Vagina (tissue), 2 donors: Measurements from ENCODE around the gene LYSET. TPM values are rescaled to one million over a fixed set of nuclear protein-coding genes. Genes with fewer than 3 reads are reported as not detected.
"Not testable (repeated sequence)": the region's sequence is repeated elsewhere in the genome, so short reads cannot be mapped to it uniquely, and the experiment has no call there.

Source experiments
- DNase-seq, 2 donors: peaks; one replicate each; pipeline ENCODE4 v3.0.0-alpha.2; 2017; ENCODE audit errors: extremely low spot score in 2 of 2
- H3K27ac ChIP-seq: fragments of 200-600 bp; sonication (generic); one replicate; pipeline ENCODE4 v1.5.1; 2019
- H3K27me3 ChIP-seq: fragments of 200-600 bp; sonication (generic); one replicate; pipeline ENCODE4 v1.5.1; 2019
- H3K36me3 ChIP-seq, 2 donors: fragments of 200-600 bp; sonication (generic); one replicate each; pipeline ENCODE4 v1.5.1; 2017 to 2019
- H3K4me1 ChIP-seq: fragments of 200-600 bp; sonication (generic); one replicate; pipeline ENCODE4 v1.5.1; 2019
- H3K4me3 ChIP-seq, 2 donors: fragments of 200-600 bp; sonication (generic); 1 replicate in 1 of 2; 2 replicates in 1 of 2; pipeline ENCODE4 v1.5.1; 2016 to 2019
- H3K9me3 ChIP-seq: fragments of 200-600 bp; sonication (generic); one replicate; pipeline ENCODE4 v1.5.1; 2019
- POLR2A ChIP-seq, 2 donors: fragments of 450-650 bp; IDR thresholded peaks; one replicate each; pipeline ENCODE4 v1.6.1; 2017; ENCODE audit warnings: antibody characterized with exemption in 2 of 2, mild to moderate bottlenecking in 2 of 2, moderate library complexity in 2 of 2
- POLR2AphosphoS5 ChIP-seq, 2 donors: sonication (generic); formaldehyde crosslinking; IDR thresholded peaks; one replicate each; pipeline ENCODE4 v1.9.0; 2017; ENCODE audit warnings: antibody characterized with exemption in 2 of 2, mild to moderate bottlenecking in 2 of 2, low read depth in 1 of 2; ENCODE audit not compliant: insufficient read depth in 1 of 2
- intact Hi-C: fragments of 100-400 bp; cut with DNase I; formaldehyde crosslinking; loops from one replicate; pipeline ENCODE4 v1.15.1; 2023
- total RNA-seq: library from RNA; depleted of rRNA; stranded (reverse); fragments of >200 nt; gene quantifications from one replicate; pipeline ENCODE4 v1.2.3, GENCODE V29; 2016
- TF ChIP-seq, protein P1 (sequence below), 3 experiments: fragments of 450-650 bp in 2 of 3; fragments of 200-600 bp in 1 of 3; sonication (generic) in 1 of 3; IDR thresholded peaks; one replicate each; pipeline ENCODE4 v1.5.1; 2017 to 2019; ENCODE audit warnings: antibody characterized with exemption in 3 of 3, mild to moderate bottlenecking in 2 of 3, moderate library complexity in 2 of 3

LYSET gene
- total RNA-seq, 1 donor from 2014 or later, result 6.4 TPM

DNA sequence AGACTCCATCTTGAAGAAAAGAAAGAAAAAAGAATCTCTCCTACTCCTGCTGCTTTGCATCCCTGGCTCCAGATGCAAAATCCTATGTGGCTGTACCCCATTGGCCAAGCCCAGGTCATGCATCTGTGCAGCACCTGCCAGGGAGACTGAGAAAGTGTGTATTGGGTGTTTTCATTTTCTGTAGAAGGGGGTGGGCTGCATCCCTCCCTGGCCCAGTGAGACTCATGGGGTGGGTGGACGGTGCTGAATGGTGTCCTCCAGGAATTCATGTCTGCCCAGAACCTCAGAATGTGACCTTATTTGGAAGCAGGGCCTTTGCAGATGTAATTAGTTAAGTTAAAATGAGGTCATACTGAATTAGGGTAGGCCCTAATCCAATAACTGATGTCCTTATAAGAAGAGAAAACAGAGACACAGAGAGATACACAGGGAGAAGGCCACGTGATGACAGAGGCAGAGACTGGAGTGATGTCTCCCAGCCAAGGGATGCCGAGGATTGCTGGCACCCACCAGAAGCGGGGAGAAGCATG is 23.6 kb upstream of the LYSET start:
- DNase-seq, result no peak
- TF ChIP-seq POLR2A (IDR thresholded peaks at IDR 0.05) (no peak), POLR2AphosphoS5 (IDR thresholded peaks at IDR 0.05; ENCODE audit: insufficient read depth in 1 of 2, low read depth in 1 of 2) (no peak)
- TF ChIP-seq, protein P1, sequence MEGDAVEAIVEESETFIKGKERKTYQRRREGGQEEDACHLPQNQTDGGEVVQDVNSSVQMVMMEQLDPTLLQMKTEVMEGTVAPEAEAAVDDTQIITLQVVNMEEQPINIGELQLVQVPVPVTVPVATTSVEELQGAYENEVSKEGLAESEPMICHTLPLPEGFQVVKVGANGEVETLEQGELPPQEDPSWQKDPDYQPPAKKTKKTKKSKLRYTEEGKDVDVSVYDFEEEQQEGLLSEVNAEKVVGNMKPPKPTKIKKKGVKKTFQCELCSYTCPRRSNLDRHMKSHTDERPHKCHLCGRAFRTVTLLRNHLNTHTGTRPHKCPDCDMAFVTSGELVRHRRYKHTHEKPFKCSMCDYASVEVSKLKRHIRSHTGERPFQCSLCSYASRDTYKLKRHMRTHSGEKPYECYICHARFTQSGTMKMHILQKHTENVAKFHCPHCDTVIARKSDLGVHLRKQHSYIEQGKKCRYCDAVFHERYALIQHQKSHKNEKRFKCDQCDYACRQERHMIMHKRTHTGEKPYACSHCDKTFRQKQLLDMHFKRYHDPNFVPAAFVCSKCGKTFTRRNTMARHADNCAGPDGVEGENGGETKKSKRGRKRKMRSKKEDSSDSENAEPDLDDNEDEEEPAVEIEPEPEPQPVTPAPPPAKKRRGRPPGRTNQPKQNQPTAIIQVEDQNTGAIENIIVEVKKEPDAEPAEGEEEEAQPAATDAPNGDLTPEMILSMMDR (IDR thresholded peaks at IDR 0.05), result no peak
- Histone ChIP-seq H3K4me1 (no peaks in the 10 kb centered on the region), H3K36me3 (no peaks in the 10 kb centered on the region), H3K9me3 (no peaks in the 10 kb centered on the region), H3K27ac (no peak overlapping the region), H3K4me3 (no peak overlapping the region), H3K27me3 (no peaks in the 10 kb centered on the region)
- intact Hi-C loops, result no loop called here

DNA sequence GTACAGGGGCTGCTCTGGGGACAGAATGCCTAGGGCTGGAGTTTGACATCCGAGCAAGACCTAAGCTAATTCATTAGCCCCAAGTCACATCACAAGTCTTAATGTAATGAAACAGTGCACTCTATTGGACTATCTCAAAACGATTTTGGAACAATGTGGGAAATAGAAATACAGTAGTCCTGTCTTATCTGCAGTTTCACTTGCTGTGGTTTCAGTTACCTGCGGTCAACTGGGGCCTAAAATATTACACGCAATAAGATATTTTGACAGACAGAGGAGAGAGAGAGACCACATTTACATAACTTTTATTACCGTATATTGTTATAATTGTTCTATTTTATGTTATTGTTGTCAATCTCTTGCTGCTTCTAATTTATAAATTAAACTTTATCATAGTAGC is 21.6 kb upstream of the LYSET start:
- H3K4me3 ChIP-seq, result no peak overlapping the region
- H3K9me3 ChIP-seq, result no peaks in the 10 kb centered on the region
- no peaks in the 10 kb centered on the region for H3K4me1 ChIP-seq
- no peak for DNase-seq
- H3K27me3 ChIP-seq, result no peaks in the 10 kb centered on the region
- TF ChIP-seq POLR2A (IDR thresholded peaks at IDR 0.05) (no peak), POLR2AphosphoS5 (IDR thresholded peaks at IDR 0.05; ENCODE audit: insufficient read depth in 1 of 2, low read depth in 1 of 2) (no peak)
- TF ChIP-seq, protein P1 (IDR thresholded peaks at IDR 0.05), result no peak
- H3K36me3 ChIP-seq, result no peaks in the 10 kb centered on the region
- no peak overlapping the region for H3K27ac ChIP-seq
- intact Hi-C loops, result no loop called here

DNA sequence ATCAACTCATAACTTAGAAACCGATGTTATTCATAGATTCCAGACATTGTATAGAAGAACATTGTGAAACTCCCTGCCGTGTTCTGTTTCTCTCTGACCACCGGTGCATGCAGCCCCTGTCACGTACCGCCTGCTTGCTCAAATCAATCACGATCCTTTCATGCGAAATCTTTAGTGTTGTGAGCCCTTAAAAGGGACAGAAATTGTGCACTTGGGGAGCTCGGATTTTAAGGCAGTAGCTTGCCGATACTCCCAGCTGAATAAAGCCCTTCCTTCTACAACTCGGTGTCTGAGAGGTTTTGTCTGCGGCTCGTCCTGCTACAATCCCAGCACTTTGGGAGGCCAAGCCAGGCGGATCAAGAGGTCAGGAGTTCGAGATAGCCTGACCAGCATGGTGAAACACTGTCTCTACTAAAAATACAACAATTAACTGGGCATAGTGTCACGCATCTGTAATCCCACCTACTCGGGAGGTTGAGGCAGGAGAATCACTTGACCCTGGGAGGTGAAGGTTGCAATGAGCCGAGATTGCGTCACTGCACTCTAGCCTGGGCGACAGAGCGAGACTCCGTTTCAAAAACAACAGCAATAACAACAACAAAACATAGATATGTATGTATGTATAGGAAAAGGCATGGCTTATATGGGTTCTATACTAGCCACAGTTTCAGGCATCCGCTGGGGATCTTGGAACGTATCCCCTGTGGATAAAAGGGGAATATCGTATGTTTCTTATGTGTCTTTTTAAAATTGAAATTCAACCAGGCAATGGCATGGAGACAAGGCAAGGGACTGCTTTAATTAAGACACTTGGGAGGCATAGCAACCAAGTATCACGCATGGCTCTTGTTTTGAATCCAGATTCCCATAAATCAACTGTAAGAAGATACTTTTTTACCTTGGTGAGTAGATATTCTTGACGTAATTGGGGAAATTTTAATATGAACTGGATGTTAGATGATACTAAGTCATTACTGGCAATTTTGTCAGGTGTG is 19.5 kb upstream of the LYSET start:
- H3K4me3 ChIP-seq, intact Hi-C loops, DNase-seq, H3K36me3 ChIP-seq, H3K4me1 ChIP-seq, H3K27me3 ChIP-seq, H3K27ac ChIP-seq, H3K9me3 ChIP-seq: not testable (repeated sequence)

DNA sequence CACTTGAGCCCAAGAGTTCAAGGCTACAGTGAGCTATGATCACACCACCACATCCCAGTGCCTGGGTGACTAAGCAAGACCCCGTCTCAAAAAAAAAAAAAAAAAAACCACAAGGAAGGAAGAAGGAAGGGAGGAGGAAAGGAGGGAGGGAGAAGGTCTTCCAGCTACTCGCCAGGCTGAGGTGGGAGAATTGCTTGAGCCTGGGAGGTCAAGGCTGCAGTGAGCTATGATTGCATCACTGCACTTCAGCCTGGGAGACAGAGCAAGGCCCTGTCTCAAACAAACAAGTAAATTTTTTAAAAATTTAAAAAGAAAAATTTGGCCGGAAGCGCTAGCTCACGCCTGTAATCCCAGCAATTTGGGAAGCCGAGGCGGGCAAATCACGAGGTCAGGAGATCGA is 16.5 kb upstream of the LYSET start:
- intact Hi-C loops, H3K36me3 ChIP-seq, H3K4me3 ChIP-seq, H3K27me3 ChIP-seq, DNase-seq, H3K4me1 ChIP-seq, H3K27ac ChIP-seq, H3K9me3 ChIP-seq: not testable (repeated sequence)

DNA sequence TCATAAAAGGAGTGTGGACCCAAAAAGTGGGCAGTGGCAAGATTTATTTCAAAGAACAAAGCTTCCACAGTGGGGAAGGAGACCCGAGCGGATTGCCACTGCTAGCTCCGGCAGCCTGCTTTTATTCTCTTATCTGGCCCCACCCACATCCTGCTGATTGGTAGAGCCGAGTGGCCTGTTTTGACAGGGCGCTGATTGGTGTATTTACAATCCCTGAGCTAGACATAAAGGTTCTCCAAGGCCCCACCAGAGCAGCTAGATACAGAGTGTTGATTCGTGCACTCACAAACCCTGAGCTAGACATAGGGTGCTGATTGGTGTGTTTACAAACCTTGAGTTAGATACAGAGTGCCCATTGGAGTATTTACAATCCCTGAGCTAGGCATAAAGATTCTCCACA is 15.5 kb upstream of the LYSET start:
- H3K9me3 ChIP-seq, intact Hi-C loops, H3K27me3 ChIP-seq, DNase-seq, H3K4me1 ChIP-seq, H3K36me3 ChIP-seq, H3K4me3 ChIP-seq, H3K27ac ChIP-seq: not testable (repeated sequence)

DNA sequence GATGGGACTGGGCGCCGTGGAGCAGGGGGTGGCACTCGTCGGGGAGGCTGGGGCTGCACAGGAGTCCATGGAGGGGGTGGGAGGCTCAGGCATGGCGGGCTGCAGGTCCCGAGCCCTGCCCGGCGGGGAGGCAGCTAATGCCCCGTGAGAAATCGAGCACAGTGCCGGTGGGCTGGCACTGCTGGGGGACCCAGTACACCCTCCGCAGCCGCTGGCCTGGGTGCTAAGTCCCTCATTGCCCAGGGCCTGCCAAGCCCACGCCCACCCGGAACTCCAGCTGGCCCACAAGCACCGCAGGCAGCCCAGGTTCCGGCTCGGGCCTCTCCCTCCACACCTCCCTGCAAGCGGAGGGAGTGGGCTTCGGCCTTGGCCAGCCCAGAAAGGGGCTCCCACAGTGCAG is 15.0 kb upstream of the LYSET start:
- H3K9me3 ChIP-seq, H3K36me3 ChIP-seq, intact Hi-C loops, H3K4me3 ChIP-seq, DNase-seq, H3K27ac ChIP-seq, H3K4me1 ChIP-seq, H3K27me3 ChIP-seq: not testable (repeated sequence)

DNA sequence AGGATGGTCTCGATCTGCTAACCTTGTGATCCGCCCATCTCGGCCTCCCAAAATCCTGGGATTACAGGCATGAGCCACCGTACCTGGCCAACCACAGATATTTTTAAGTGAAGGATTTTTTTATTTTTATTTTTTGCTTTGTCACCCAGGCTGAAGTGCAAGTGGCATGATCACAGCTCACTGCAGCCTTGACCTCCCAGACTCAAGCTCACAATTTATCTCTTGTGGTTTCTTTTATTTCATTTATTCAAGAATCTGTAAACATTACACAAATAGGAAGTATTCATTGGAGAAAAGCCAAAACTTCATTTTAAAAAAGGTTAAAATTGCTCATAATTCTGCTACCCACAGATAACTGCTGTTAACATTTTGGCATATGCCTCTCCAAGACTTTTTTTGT is 13.7 kb upstream of the LYSET start:
- DNase-seq, result no peak
- Histone ChIP-seq H3K9me3 (no peaks in the 10 kb centered on the region), H3K27me3 (no peaks in the 10 kb centered on the region), H3K4me1 (no peaks in the 10 kb centered on the region), H3K27ac (no peak overlapping the region), H3K36me3 (no peaks in the 10 kb centered on the region), H3K4me3 (no peak overlapping the region)
- TF ChIP-seq, protein P1 (IDR thresholded peaks at IDR 0.05), result no peak
- TF ChIP-seq POLR2AphosphoS5 (IDR thresholded peaks at IDR 0.05; ENCODE audit: insufficient read depth in 1 of 2, low read depth in 1 of 2) (no peak), POLR2A (IDR thresholded peaks at IDR 0.05) (no peak)
- intact Hi-C loops, result no loop called here
